ENCODE results near the gene PRL.

The PRL gene

GRCh38 chr6:22290045-22290444, 6.8 kb downstream of the PRL start:
- DNase-seq, result no peak

GRCh38 chr6:22288721-22289120, 8.1 kb downstream of the PRL start:
- no peak for DNase-seq

GRCh38 chr6:22284666-22285065, 12.2 kb downstream of the PRL start:
- DNase-seq, result no peak

- DNase-seq, result no peak
Observed at GRCh38 chr6:22281341-22282085, 15.3 kb downstream of the PRL start.

GRCh38 chr6:22279427-22279826, 17.4 kb downstream of the PRL start:
- DNase-seq, result no peak

- DNase-seq, result no peak
Observed at GRCh38 chr6:22271081-22271480, 25.8 kb downstream of the PRL start.

GRCh38 chr6:22263748-22264147, 33.1 kb downstream of the PRL start:
- no peak for DNase-seq

GRCh38 chr6:22254886-22255285, 42.0 kb downstream of the PRL start:
- no peak for DNase-seq

GRCh38 chr6:22253955-22254655, 42.7 kb downstream of the PRL start:
- DNase-seq, result no peak

- DNase-seq, result no peak
Observed at GRCh38 chr6:22251348-22251747, 45.5 kb downstream of the PRL start.

GRCh38 chr6:22250486-22250885, 46.4 kb downstream of the PRL start:
- DNase-seq, result no peak

- DNase-seq, result no peak
Observed at GRCh38 chr6:22249711-22250350, 47.0 kb downstream of the PRL start.

- no peak for DNase-seq
Observed at GRCh38 chr6:22248513-22249308, 48.1 kb downstream of the PRL start.

GRCh38 chr6:22247916-22248482, 48.8 kb downstream of the PRL start:
- no peak for DNase-seq

- DNase-seq, result no peak
Observed at GRCh38 chr6:22240025-22240424, 56.8 kb downstream of the PRL start.

- DNase-seq, result no peak
Observed at GRCh38 chr6:22239261-22239921, 57.4 kb downstream of the PRL start.

GRCh38 chr6:22238861-22239260, 58.0 kb downstream of the PRL start:
- DNase-seq, result no peak

- DNase-seq, result no peak
Observed at GRCh38 chr6:22237526-22237925, 59.3 kb downstream of the PRL start.
